Measurements from ENCODE around the gene RGS5. TPM values are rescaled to one million over a fixed set of nuclear protein-coding genes. Genes with fewer than 3 reads are reported as not detected.

RGS5 gene
- total RNA-seq, 1 donor from 2014 or later, result 21.8 TPM

DNA sequence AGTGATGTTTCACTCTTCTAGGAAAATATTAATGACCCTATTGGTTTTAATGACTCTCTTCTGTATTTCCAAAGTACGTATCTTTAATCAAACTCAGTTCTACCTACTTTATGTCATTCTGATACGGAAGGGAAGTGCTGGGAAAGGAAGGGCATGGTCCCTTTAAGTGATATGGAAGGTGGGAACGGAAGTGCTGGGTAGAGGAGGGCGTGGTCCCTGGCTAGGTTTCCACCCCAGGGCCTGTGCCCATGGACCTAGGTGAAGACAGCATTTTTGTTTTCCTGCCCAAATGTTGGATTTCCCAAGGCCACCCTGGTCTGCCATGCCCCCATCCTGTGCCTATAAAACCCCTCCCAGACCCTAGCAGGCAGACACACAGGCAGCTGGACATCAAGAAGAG lies 109.5 kb downstream of the RGS5 start:
- DNase-seq (ENCODE audit: extremely low read depth, low read depth, low spot score), result no peak

Other genes with a start within 250 kb of the RGS5 start
- gene RGS4, start 133.6 kb downstream of the RGS5 start, total RNA-seq, result 99.0 and 351 TPM in 2 replicates
- 1.8 and 8.0 TPM in 2 replicates for gene NUF2, start 119.0 kb upstream of the RGS5 start, total RNA-seq